ENCODE data around the gene DCTN4.

Gene DCTN4

DNA sequence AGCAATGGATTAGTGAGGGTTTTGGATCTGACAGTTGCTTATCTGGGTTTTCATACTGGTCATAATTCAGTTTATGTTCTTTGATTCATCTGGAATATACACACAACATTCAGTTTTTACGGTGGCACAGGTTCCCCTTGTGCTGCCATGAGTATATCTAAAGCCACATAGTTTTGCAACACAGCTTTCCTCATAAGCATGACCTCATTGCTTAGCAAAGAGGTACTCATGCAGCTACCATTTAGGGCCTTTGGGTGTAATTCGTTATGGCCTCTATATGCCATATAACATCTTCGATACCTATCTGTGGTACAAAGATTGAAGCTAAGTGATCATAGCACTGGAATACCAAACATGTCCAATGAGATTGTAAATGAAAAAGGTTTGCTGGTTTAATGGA is 55.1 kb downstream of the DCTN4 start:
- DNase-seq (ENCODE audit: extremely low spot score) = no peak
- CTCF ChIA-PET = interaction anchor here (1.1 to 1.9 kb wide), 7 partner anchors 10 to 159 kb away, joined by 3 to 7 read pairs (median 5); no protein-coding TSS in a partner anchor
- TF ChIP-seq, protein P1, sequence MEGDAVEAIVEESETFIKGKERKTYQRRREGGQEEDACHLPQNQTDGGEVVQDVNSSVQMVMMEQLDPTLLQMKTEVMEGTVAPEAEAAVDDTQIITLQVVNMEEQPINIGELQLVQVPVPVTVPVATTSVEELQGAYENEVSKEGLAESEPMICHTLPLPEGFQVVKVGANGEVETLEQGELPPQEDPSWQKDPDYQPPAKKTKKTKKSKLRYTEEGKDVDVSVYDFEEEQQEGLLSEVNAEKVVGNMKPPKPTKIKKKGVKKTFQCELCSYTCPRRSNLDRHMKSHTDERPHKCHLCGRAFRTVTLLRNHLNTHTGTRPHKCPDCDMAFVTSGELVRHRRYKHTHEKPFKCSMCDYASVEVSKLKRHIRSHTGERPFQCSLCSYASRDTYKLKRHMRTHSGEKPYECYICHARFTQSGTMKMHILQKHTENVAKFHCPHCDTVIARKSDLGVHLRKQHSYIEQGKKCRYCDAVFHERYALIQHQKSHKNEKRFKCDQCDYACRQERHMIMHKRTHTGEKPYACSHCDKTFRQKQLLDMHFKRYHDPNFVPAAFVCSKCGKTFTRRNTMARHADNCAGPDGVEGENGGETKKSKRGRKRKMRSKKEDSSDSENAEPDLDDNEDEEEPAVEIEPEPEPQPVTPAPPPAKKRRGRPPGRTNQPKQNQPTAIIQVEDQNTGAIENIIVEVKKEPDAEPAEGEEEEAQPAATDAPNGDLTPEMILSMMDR (IDR thresholded peaks at IDR 0.05; ENCODE audit: control extremely low read depth, extremely low read depth, low read depth, missing control alignments) = no peak
- POLR2A ChIA-PET = no interaction called here

DNA sequence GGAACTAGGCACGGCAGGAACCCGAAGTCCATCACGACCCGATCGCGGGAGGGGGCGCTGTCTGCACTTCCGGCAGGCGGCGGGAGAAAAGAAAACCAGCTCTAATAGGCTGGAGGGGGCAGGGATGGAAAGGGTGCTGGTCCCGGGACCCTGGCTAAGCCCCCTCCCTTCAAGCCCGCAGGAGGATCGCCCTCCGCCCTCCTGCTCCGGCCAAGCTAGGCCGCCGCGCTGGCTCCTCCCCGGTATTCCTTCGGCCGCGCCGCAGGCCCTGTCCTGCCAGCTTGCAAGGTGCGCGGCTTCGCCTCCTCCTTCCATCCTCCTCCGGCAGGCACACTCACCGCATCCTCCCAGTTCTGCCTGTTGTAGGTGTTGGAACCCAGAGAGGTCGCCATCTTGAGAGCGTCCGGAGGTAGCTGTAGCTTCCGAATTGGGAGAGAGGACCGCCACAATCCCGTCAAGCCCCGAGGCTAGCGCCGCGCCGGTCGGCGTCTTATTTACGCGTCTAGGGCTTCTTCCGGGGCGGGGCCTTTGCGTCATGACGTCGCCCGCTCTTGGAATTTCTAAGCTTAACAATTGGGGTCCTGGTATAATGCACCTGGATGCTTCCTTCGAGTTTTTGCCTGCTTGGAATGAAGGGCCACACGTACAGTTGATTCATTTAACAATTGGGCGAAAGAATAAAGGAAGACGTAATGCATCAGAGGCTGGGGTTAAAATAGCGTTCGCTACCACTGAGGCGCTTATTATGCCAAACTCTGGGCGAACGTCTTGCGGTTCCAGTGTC is 58.0 kb downstream of the DCTN4 start, which contains the start of gene RBM22:
Gene RBM22 (minus strand): TSS at position 469 of the 784 bp plus-strand sequence. CDS start 77 bp downstream, at position 392.
- TF ChIP-seq, protein P1 (IDR thresholded peaks at IDR 0.05; ENCODE audit: control extremely low read depth, extremely low read depth, low read depth, missing control alignments) = peak; percentile 71
- POLR2A ChIA-PET = interaction anchor here (0.5 to 1.5 kb wide), 12 partner anchors 8 to 290 kb away, joined by 3 to 10 read pairs (median 3); partner anchors contain the start of genes DCTN4 and SMIM3
- CTCF ChIA-PET = interaction anchor here (0.7 to 3.8 kb wide), 44 partner anchors 8 to 652 kb away, joined by 3 to 34 read pairs (median 4); partner anchors contain the start of genes DCTN4, GM2A, IRGM and MYOZ3
- peak; percentile 90 for DNase-seq (ENCODE audit: extremely low spot score)

DNA sequence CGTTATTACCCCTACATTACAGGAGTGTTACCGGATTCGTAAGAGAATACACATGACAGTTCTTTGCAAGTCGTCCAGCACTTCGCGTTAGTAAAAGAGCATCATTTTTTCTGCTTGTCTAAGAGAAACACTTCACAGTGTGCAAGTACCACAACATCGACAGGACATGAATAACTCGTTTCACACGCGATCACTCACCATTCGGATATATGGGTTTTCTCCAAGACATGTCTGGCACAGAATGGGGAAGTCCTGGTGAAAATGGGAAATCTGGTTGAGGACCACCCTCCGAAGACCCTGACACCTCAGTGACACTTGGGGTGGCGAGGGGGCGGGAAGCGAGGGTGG is 58.6 kb downstream of the DCTN4 start:
- no peak for DNase-seq (ENCODE audit: extremely low spot score)
- ChIA-PET CTCF (interaction anchor here (0.7 to 3.8 kb wide), 34 partner anchors 9 to 553 kb away, joined by 3 to 34 read pairs (median 4); partner anchors contain the start of genes DCTN4, GM2A, IRGM and SMIM3), POLR2A (interaction anchor here (0.5 to 1.5 kb wide), 8 partner anchors 9 to 220 kb away, joined by 3 to 10 read pairs (median 3); partner anchors contain the start of genes DCTN4 and SMIM3)
- TF ChIP-seq, protein P1 (IDR thresholded peaks at IDR 0.05; ENCODE audit: control extremely low read depth, extremely low read depth, low read depth, missing control alignments) = no peak

DNA sequence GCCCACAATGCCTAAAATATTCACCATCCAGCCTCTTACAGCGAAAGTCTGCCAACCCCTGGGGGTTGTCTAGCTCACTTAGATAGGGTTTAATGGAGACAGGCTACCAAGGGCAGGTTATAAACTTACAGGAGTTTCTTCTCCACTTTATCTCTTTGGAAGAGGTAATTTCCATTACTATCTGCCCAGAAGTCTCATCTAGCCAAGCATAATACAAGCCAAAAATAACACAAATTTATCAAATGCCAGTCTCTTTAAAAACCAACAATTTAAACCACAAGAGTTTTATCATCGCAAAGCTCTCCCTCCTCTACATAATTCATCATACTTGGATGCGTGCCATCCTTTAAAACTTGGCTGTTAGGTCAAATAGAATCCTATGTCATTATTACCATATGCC is 64.2 kb downstream of the DCTN4 start:
- TF ChIP-seq, protein P1 (IDR thresholded peaks at IDR 0.05; ENCODE audit: control extremely low read depth, extremely low read depth, low read depth, missing control alignments) = no peak
- DNase-seq (ENCODE audit: extremely low spot score) = no peak
- CTCF ChIA-PET = interaction anchor here (1.6 to 2.5 kb wide), 2 partner anchors 9 to 83 kb away, joined by 3 to 5 read pairs; no protein-coding TSS in a partner anchor
- POLR2A ChIA-PET = interaction anchor here (0.6 kb wide), 1 partner anchor 25 kb away, joined by 5 read pairs; no protein-coding TSS in a partner anchor

DNA sequence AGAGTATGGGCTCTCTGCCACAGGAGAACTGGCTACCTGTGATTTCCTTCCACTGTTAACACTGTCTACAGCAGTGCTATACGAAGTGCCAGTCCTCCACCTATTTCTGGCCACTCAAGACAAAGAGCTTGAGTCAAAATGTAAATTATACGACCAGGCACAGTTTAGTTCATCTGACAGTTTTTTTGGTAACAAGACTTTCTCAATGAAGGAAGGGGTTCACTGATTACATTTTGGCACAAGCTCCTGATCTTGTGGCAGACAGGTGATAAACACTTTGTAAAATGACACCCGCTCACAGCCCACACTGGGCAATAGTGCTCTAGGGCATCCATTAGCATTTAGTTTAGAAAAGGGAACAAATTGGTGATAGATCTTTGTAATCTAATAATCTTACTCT is 66.5 kb downstream of the DCTN4 start:
- CTCF ChIA-PET = interaction anchor here (1.0 to 2.7 kb wide), 3 partner anchors 8 to 147 kb away, joined by 3 to 20 read pairs (median 3); partner anchors contain the start of gene RBM22
- TF ChIP-seq, protein P1 (IDR thresholded peaks at IDR 0.05; ENCODE audit: control extremely low read depth, extremely low read depth, low read depth, missing control alignments) = no peak
- POLR2A ChIA-PET = interaction anchor here (0.7 kb wide), 1 partner anchor 28 kb away, joined by 3 read pairs; no protein-coding TSS in a partner anchor
- no peak for DNase-seq (ENCODE audit: extremely low spot score)

DNA sequence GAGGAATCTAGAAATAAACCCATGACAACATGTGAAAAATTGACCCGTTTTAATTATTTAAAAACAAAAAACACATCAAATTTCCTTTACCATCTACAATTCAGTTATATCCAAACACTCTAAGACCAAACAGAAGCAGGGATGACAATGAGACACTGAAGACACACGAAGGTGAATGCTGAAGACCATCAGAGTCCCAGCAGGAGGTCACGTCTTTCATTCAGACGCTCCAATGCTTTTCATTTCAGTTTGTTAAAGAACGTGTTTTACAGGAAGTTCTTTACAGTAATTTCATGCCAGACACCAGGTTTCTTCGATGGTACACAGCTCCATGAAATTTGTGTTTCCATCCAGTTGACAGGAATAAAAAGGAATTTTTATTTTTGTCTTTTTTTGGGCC is 68.1 kb downstream of the DCTN4 start:
- DNase-seq (ENCODE audit: extremely low spot score) = no peak
- TF ChIP-seq, protein P1 (IDR thresholded peaks at IDR 0.05; ENCODE audit: control extremely low read depth, extremely low read depth, low read depth, missing control alignments) = no peak
- ChIA-PET CTCF (interaction anchor here (1.0 to 2.7 kb wide), 3 partner anchors 9 to 132 kb away, joined by 3 to 20 read pairs (median 3); partner anchors contain the start of gene RBM22), POLR2A (no interaction called here)

Measured in GM10248 (cell line).